GM12872 (cell line): ENCODE results near the gene SSUH2.

ENCODE experiments used
- CTCF ChIP-seq: IDR thresholded peaks from 3 replicates; pipeline ENCODE4 v1.5.1; 2011; ENCODE audit warnings: low read depth, mild to moderate bottlenecking, low read length, moderate library complexity; ENCODE audit not compliant: insufficient read depth

The SSUH2 gene

GRCh38 chr3:8619548-8619947, 25.1 kb downstream of the SSUH2 start:
- TF ChIP-seq CTCF = no peak

GRCh38 chr3:8618950-8619349, 25.6 kb downstream of the SSUH2 start:
- no peak for TF ChIP-seq CTCF

- no peak for TF ChIP-seq CTCF
Measured at GRCh38 chr3:8617921-8618320, 26.7 kb downstream of the SSUH2 start.

- TF ChIP-seq CTCF = no peak
Measured at GRCh38 chr3:8610951-8611350, 33.6 kb downstream of the SSUH2 start.

GRCh38 chr3:8608791-8609467, 35.7 kb downstream of the SSUH2 start:
- no peak for TF ChIP-seq CTCF

- TF ChIP-seq CTCF = no peak
Measured at GRCh38 chr3:8608041-8608790, 36.4 kb downstream of the SSUH2 start.

GRCh38 chr3:8607234-8608040, 37.2 kb downstream of the SSUH2 start:
- peak; percentile 19; the same call in 1 of the 3 replicates for TF ChIP-seq CTCF
